ENCODE results near the gene ASPHD2. TPM values are rescaled to one million over a fixed set of nuclear protein-coding genes. Genes with fewer than 3 reads are reported as not detected.
A peak's percentile ranks its signal among the peaks of the same experiment; 100 is the strongest.

The ASPHD2 gene
- total and polyA plus RNA-seq, 2 of the 13 experiments (the other 11 are each of a cell fraction or from before 2014, with no cell fraction given), result 0.04 TPM

DNA sequence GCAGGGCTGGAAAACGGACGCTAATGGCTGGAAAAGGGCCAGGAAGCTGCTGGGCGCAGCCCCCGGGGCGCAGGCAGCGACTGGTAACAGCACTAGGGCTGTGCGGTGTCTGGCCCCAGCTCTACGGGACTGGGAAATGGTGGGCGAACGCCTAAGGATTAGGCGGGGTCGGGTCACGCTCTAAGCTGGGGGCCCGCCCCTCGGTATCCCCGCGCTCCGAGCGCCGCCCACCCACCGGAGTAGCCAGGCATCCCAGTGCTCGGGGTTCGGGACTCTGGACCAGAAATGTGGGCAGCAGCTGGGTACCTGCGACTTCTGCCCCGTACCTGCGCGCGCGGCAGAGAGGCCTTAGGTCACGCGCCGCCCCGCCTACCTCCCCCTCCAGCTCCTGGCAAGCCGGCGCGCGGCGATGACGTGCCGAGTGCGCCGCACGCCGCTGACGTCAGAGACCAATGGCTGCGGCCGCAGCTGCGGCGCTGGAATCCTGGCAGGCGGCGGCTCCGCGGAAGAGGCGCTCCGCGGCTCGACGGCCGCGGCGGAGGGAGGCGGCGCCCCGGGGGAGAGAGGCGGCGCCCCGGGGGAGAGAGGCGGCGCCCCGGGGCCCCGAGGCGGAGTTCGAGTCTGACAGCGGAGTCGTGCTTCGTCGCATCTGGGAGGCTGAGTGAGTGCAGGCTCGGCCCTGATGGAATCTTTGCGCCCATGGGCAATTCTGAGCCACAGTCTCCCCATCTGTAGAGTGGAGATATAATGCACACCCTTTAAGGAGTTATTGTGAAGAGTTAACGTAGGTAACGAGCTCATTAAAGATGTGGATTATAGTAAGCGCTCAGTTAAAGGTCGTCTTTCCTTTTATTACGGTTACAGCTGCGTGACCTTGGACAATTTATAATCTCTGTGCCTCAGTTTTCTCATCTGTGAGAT is 54.6 kb downstream of the ASPHD2 start, which contains the start of the genes HPS4 and SRRD (continued):
- TF ChIP-seq, protein P1, sequence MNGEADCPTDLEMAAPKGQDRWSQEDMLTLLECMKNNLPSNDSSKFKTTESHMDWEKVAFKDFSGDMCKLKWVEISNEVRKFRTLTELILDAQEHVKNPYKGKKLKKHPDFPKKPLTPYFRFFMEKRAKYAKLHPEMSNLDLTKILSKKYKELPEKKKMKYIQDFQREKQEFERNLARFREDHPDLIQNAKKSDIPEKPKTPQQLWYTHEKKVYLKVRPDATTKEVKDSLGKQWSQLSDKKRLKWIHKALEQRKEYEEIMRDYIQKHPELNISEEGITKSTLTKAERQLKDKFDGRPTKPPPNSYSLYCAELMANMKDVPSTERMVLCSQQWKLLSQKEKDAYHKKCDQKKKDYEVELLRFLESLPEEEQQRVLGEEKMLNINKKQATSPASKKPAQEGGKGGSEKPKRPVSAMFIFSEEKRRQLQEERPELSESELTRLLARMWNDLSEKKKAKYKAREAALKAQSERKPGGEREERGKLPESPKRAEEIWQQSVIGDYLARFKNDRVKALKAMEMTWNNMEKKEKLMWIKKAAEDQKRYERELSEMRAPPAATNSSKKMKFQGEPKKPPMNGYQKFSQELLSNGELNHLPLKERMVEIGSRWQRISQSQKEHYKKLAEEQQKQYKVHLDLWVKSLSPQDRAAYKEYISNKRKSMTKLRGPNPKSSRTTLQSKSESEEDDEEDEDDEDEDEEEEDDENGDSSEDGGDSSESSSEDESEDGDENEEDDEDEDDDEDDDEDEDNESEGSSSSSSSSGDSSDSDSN (CRISPR knock-in tag; IDR thresholded peaks at IDR 0.05), result peak; percentile 83
- TF ChIP-seq HOXD1 (CRISPR knock-in tag; IDR thresholded peaks at IDR 0.05) (peak; percentile 80), AGO2 (optimal IDR thresholded peaks at IDR 0.05; ENCODE audit: low read depth, low read length) (peak; percentile 83), ARID2 (CRISPR knock-in tag; IDR thresholded peaks at IDR 0.05; ENCODE audit: borderline replicate concordance) (no peak), CHCHD3 (CRISPR knock-in tag; IDR thresholded peaks at IDR 0.05) (peak; percentile 88; the same call in 1 of the 2 replicates), ZNF558 (CRISPR knock-in tag; IDR thresholded peaks at IDR 0.05; ENCODE audit: borderline replicate concordance) (no peak; the same call in 1 of the 2 replicates), PHF20 (CRISPR knock-in tag; IDR thresholded peaks at IDR 0.05) (peak; percentile 96), ZNF704 (CRISPR knock-in tag; IDR thresholded peaks at IDR 0.05; ENCODE audit: borderline replicate concordance) (no peak), ZNF337 (CRISPR knock-in tag; IDR thresholded peaks at IDR 0.05; ENCODE audit: borderline replicate concordance, low read depth) (peak; percentile 77; the same call in 1 of the 2 replicates), SRY (CRISPR knock-in tag; IDR thresholded peaks at IDR 0.05) (peak; percentile 75; the same call in 1 of the 2 replicates), PAX8 (CRISPR knock-in tag; IDR thresholded peaks at IDR 0.05; ENCODE audit: borderline replicate concordance) (no peak; the same call in 1 of the 2 replicates), ZNF296 (CRISPR knock-in tag; conservative IDR thresholded peaks at IDR 0.05) (no peak), HOXA3 (CRISPR knock-in tag; IDR thresholded peaks at IDR 0.05) (peak; percentile 99), MED8 (CRISPR knock-in tag; IDR thresholded peaks at IDR 0.05; ENCODE audit: insufficient replicate concordance) (no peak), ZNF766 (CRISPR knock-in tag; IDR thresholded peaks at IDR 0.05; ENCODE audit: borderline replicate concordance) (peak; percentile 78; the same call in 1 of the 2 replicates), ZNF263 (CRISPR knock-in tag; IDR thresholded peaks at IDR 0.05) (peak; percentile 55; the same call in 1 of the 2 replicates), SNAI1 (CRISPR knock-in tag; IDR thresholded peaks at IDR 0.05; ENCODE audit: borderline replicate concordance) (no peak), ZFP1 (CRISPR knock-in tag; IDR thresholded peaks at IDR 0.05) (peak; percentile 42; the same call in 1 of the 2 replicates), NCOA5 (CRISPR knock-in tag; IDR thresholded peaks at IDR 0.05) (no peak), ZNF251 (CRISPR knock-in tag; IDR thresholded peaks at IDR 0.05) (no peak)
- TF ChIP-seq, protein P2, sequence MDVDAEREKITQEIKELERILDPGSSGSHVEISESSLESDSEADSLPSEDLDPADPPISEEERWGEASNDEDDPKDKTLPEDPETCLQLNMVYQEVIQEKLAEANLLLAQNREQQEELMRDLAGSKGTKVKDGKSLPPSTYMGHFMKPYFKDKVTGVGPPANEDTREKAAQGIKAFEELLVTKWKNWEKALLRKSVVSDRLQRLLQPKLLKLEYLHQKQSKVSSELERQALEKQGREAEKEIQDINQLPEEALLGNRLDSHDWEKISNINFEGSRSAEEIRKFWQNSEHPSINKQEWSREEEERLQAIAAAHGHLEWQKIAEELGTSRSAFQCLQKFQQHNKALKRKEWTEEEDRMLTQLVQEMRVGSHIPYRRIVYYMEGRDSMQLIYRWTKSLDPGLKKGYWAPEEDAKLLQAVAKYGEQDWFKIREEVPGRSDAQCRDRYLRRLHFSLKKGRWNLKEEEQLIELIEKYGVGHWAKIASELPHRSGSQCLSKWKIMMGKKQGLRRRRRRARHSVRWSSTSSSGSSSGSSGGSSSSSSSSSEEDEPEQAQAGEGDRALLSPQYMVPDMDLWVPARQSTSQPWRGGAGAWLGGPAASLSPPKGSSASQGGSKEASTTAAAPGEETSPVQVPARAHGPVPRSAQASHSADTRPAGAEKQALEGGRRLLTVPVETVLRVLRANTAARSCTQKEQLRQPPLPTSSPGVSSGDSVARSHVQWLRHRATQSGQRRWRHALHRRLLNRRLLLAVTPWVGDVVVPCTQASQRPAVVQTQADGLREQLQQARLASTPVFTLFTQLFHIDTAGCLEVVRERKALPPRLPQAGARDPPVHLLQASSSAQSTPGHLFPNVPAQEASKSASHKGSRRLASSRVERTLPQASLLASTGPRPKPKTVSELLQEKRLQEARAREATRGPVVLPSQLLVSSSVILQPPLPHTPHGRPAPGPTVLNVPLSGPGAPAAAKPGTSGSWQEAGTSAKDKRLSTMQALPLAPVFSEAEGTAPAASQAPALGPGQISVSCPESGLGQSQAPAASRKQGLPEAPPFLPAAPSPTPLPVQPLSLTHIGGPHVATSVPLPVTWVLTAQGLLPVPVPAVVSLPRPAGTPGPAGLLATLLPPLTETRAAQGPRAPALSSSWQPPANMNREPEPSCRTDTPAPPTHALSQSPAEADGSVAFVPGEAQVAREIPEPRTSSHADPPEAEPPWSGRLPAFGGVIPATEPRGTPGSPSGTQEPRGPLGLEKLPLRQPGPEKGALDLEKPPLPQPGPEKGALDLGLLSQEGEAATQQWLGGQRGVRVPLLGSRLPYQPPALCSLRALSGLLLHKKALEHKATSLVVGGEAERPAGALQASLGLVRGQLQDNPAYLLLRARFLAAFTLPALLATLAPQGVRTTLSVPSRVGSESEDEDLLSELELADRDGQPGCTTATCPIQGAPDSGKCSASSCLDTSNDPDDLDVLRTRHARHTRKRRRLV (CRISPR knock-in tag; IDR thresholded peaks at IDR 0.05), result no peak

Data from HepG2 (cell line).